Parathyroid adenoma (tissue), 2 donors: ENCODE results near the gene TMEM132A.

Experiments
- H2AFZ ChIP-seq: fragments of 300-600 bp; sonication (generic); one replicate; pipeline ENCODE4 v1.7.0; 2017; ENCODE audit warnings: antibody characterized with exemption, mild to moderate bottlenecking
- H3K27ac ChIP-seq: fragments of 300-600 bp; sonication (generic); one replicate; pipeline ENCODE4 v1.7.0; 2017
- H3K27me3 ChIP-seq: fragments of 300-600 bp; sonication (generic); one replicate; pipeline ENCODE4 v1.7.0; 2017; ENCODE audit warnings: low read length; ENCODE audit not compliant: control insufficient read depth, insufficient read depth
- H3K36me3 ChIP-seq: fragments of 300-600 bp; sonication (generic); one replicate; pipeline ENCODE4 v1.7.0; 2017; ENCODE audit warnings: low read length; ENCODE audit not compliant: control insufficient read depth, insufficient read depth
- H3K4me1 ChIP-seq: fragments of 300-600 bp; sonication (generic); one replicate; pipeline ENCODE4 v1.7.0; 2017; ENCODE audit warnings: control low read depth
- H3K4me2 ChIP-seq: fragments of 300-600 bp; sonication (generic); one replicate; pipeline ENCODE4 v1.7.0; 2017; ENCODE audit warnings: low read length
- H3K4me3 ChIP-seq: fragments of 300-600 bp; sonication (generic); one replicate; pipeline ENCODE4 v1.7.0; 2017; ENCODE audit warnings: low read depth, low read length
- H3K79me2 ChIP-seq: fragments of 300-600 bp; sonication (generic); one replicate; pipeline ENCODE4 v1.7.0; 2017; ENCODE audit warnings: control low read depth
- H3K9ac ChIP-seq: fragments of 300-600 bp; sonication (generic); one replicate; pipeline ENCODE4 v1.7.0; 2017; ENCODE audit warnings: mild to moderate bottlenecking
- H3K9me3 ChIP-seq: fragments of 300-600 bp; sonication (generic); one replicate; pipeline ENCODE4 v1.7.0; 2017; ENCODE audit warnings: low read length; ENCODE audit not compliant: control insufficient read depth
- CTCF ChIP-seq: fragments of 300-600 bp; sonication (generic); IDR thresholded peaks from one replicate; pipeline ENCODE4 v1.7.0; 2017; ENCODE audit warnings: antibody characterized with exemption, mild to moderate bottlenecking
- donor health status: primary hyperparathyroidism.

Gene TMEM132A

GRCh38 chr11:60919956-60920355 is 4.3 kb upstream of the TMEM132A start:
- Histone ChIP-seq H3K4me3 (no peak overlapping the region), H3K9ac (no peak overlapping the region), H3K27ac (no peak overlapping the region), H3K36me3 (no peaks in the 10 kb centered on the region), H3K4me2 (no peak overlapping the region), H3K4me1 (peaks cover 4% of the 10 kb centered on the region), H3K9me3 (no peaks in the 10 kb centered on the region), H2AFZ (no peak overlapping the region), H3K79me2 (no peaks in the 10 kb centered on the region), H3K27me3 (no peaks in the 10 kb centered on the region)
- TF ChIP-seq CTCF: no peak

- no peaks in the 10 kb centered on the region for H3K79me2 ChIP-seq
- no peak overlapping the region for H3K4me3 ChIP-seq
- TF ChIP-seq CTCF: no peak
- no peaks in the 10 kb centered on the region for H3K9me3 ChIP-seq
- H3K27me3 ChIP-seq: no peaks in the 10 kb centered on the region
- H3K9ac ChIP-seq: no peak overlapping the region
- H2AFZ ChIP-seq: no peak overlapping the region
- no peaks in the 10 kb centered on the region for H3K4me1 ChIP-seq
- no peak overlapping the region for H3K27ac ChIP-seq
- H3K36me3 ChIP-seq: no peaks in the 10 kb centered on the region
- no peak overlapping the region for H3K4me2 ChIP-seq
Measured at GRCh38 chr11:60921259-60921658, 3.0 kb upstream of the TMEM132A start.

- H2AFZ ChIP-seq: no peak overlapping the region
- H3K27ac ChIP-seq: no peak overlapping the region
- H3K79me2 ChIP-seq: no peaks in the 10 kb centered on the region
- H3K9me3 ChIP-seq: no peaks in the 10 kb centered on the region
- H3K9ac ChIP-seq: no peak overlapping the region
- TF ChIP-seq CTCF: no peak
- H3K4me3 ChIP-seq: no peak overlapping the region
- no peaks in the 10 kb centered on the region for H3K27me3 ChIP-seq
- no peaks in the 10 kb centered on the region for H3K36me3 ChIP-seq
- no peak overlapping the region for H3K4me2 ChIP-seq
- H3K4me1 ChIP-seq: no peaks in the 10 kb centered on the region
Measured at GRCh38 chr11:60921777-60922335, 2.4 kb upstream of the TMEM132A start.

GRCh38 chr11:60922906-60923305 is 1.4 kb upstream of the TMEM132A start:
- TF ChIP-seq CTCF: no peak
- Histone ChIP-seq H3K79me2 (no peaks in the 10 kb centered on the region), H3K9me3 (no peaks in the 10 kb centered on the region), H3K9ac (no peak overlapping the region), H2AFZ (no peak overlapping the region), H3K27ac (no peak overlapping the region), H3K4me2 (no peak overlapping the region), H3K4me1 (no peaks in the 10 kb centered on the region), H3K27me3 (no peaks in the 10 kb centered on the region), H3K4me3 (no peak overlapping the region), H3K36me3 (no peaks in the 10 kb centered on the region)

GRCh38 chr11:60923326-60923725 is 934 bp upstream of the TMEM132A start:
- TF ChIP-seq CTCF: no peak
- H3K27me3 ChIP-seq: no peaks in the 10 kb centered on the region

More at GRCh38 chr11:60923326-60923725, 934 bp upstream of the TMEM132A start:
- no peak overlapping the region for H3K9ac ChIP-seq
- H3K27ac ChIP-seq: no peak overlapping the region
- no peak overlapping the region for H3K4me2 ChIP-seq
- no peak overlapping the region for H2AFZ ChIP-seq
- H3K4me3 ChIP-seq: no peak overlapping the region
- H3K9me3 ChIP-seq: no peaks in the 10 kb centered on the region
- no peaks in the 10 kb centered on the region for H3K79me2 ChIP-seq
- H3K4me1 ChIP-seq: no peaks in the 10 kb centered on the region
- H3K36me3 ChIP-seq: no peaks in the 10 kb centered on the region
